ENCODE measurements around the gene TRA2B.

The TRA2B gene

DNA sequence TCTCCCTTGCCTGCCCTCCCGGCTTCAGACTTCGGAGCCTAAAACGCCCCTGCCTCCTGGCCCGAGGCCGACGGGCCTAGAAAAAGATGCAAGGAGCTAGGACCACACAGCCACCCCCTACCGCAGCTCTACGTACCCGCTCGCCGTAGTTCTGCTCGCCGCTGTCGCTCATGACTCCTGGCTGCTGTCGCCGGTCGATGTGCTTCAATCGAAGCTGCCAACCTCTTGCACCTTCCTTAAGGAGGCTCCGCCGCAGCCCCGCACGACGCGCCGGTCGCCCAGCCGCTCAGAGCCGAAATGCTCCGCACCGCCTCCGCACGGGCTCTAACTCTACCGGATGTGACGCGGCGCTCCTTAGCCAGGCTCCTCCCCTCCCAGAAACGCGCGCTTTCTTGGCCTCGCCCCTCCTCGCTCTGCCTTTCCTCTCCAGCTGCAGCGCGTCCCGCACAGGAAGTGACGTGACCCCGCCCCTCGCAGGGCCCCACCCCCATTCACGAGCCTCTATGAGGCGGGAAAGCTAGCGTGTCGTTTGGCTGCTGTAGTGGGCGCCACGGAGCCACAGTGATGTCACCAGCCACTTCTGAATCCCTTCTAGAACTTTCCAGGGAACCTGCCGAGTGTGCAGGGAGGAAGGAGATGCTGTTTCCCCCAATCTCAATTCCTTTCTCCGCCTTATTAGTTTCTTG, at the start of gene TRA2B:
TSS of gene TRA2B (minus strand) at position 326 of the 686 bp plus-strand sequence. CDS start at position 172, 154 bp downstream.
- DNase-seq (ENCODE audit: low read depth): peak; percentile 97

DNA sequence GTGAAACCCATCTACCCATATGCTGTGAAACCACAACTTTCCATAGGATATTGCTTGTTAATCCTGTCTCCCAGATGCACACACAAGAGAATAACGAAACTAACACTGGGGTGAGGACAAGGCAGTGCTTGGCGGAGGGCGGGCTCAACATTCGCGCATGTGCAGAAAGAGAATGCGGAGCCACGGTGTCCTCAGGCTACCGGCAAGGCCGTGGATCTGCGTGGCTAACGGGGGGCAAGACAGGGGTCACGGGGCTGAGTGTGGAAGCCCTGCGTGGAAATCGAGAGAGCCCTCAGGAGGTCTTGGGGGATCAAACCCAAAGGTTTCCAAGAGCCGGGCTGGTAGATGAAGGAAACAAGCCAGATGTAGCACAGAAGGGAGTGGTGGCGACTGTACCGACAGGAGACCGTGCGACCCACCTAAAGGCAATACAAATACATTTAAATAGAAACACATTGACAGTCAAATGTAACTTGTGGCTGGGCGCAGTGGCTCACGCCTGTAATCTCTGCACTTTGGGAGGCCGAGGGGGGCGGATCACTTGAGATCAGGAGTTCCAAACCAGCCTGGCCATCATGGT, 48.5 kb upstream of the TRA2B start:
- DNase-seq (ENCODE audit: low read depth): no peak

DNA sequence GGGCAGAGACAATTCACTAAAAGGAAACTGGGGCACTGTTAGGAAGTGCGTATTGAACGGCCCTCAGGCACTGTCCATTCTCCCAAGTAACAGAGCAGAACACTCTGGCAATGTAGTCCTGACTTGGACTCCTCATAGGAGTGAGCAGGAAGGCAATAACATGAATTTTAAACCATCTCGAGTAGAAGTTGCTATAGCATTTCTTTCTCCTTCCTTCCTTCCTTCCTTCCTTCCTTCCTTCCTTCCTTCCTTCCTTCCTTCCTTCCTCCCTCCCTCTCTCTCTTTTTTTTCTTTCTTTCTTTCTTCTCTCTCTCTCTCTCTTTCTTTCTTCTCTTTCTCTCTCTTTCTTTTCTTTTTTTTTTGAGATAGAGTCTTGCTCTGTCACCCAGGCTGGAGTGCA, 46.4 kb upstream of the TRA2B start:
- DNase-seq (ENCODE audit: low read depth): no peak

DNA sequence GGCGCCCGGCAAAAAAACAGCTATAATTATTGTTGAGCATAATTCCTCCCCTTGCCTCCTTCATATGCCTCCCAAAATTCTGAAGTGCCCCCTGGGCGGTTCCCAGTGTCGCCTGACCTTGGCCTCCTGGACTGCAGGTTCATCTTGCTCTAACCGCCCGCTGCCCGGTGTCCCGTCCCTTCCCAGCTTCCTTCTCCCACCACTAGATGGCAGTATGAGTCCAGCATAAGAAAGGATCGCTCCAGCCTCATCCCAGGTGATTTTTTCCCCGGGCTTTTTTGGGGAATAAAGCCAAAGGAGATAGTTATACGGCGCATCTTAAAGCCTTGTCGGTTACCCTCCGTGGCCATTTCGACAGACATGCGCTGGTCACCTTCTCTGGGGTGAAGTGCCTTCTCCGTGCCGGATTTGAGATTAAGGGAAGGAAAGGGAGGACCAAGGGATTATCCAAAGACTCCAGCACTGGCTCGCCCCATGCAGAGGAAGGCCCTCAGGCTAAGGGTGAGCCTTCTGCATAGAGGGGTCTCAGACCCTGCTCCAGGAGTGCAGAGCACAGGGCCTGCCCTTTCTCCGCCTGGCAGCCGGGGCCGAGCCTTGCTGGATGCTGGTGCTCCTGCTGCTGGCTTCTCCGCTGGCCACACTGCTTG, 45.8 kb upstream of the TRA2B start:
- DNase-seq (ENCODE audit: low read depth): peak; percentile 9

DNA sequence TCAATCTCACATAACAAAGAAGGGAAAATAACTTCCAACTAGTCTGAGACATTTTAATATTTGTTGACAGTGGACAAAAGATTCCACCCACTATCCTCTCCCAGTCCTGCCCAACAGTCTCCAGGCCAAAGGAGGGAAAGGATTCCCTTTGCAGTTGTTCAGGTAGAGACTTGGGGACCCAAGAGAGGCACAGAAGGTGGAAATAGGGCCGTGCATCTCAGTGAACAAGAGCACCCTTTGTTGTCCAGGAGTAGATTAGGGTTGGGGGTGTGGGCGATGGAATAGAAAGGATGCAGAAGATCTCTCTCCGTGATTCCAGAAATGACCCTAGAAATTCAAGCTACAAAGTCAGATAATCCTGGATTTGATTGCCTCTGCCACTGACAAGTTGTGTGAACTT, 44.8 kb upstream of the TRA2B start:
- DNase-seq (ENCODE audit: low read depth): no peak

DNA sequence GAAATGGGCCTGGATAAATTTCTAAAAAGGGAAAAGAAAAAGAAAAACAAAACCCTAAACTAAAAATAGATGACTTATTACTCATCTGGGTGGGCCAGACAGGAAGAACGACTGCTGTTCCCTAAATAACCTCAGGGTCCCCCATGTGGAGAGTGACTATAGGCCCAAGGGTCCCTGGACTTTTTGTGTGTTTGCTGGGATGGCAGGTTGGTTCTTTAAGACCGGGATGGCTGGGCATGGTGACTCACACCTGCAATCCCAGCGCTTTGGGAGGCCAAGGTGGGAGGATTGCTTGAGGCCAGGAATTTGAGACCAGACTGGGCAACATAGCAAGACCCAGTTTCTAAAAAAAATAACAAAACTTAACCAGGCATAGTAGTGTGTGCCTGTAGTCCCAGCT, 43.8 kb upstream of the TRA2B start:
- DNase-seq (ENCODE audit: low read depth): no peak

DNA sequence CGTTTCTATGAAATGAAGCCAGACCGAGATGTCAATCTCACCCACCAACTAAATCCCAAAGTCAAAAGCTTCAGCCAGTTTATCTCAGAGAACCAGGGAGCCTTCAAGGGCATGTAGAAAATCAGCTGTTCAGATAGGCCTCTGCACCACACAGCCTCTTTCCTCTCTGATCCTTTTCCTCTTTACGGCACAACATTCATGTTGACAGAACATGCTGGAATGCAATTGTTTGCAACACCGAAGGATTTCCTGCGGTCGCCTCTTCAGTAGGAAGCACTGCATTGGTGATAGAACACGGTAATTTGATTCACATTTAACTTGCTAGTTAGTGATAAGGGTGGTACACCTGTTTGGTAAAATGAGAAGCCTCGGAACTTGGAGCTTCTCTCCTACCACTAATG, 41.9 kb upstream of the TRA2B start:
- DNase-seq (ENCODE audit: low read depth): no peak

DNA sequence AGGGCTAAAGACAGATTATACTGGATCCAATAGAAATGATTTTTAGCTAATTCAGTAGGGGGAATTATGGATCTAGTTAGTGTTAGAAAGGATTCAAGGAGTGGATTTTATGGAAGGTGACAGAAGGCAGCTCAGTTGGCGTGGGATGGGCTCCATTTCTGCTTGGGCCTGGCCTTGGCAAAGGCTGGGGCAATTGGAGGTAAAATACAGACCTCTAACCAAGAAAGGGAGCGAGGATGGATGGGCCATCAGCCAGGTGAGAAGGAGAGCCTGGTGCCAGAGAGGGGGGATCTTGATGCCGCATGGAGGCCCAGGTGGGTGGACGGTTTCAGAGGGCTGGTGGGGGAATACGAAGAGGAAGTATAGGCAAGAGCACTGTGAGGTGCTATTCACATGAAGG, 40.7 kb upstream of the TRA2B start:
- no peak for DNase-seq (ENCODE audit: low read depth)

DNA sequence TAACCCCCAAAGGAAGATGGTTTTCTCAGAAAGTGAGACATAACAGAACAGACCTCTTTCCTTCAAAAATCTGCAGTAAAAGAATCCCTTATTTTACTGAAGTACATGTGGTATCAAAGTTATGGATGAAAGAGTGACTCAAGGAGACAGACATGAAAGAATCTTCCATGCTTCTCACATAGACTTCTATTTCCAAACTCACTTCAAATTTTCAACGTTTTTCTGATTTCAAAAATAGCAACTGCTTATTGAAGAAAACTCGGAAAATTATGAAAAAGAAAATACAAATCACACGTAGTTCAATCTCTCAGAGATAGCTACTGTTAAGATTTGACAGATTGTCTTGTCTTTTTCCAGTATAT, 39.8 kb upstream of the TRA2B start:
- no peak for DNase-seq (ENCODE audit: low read depth)

DNA sequence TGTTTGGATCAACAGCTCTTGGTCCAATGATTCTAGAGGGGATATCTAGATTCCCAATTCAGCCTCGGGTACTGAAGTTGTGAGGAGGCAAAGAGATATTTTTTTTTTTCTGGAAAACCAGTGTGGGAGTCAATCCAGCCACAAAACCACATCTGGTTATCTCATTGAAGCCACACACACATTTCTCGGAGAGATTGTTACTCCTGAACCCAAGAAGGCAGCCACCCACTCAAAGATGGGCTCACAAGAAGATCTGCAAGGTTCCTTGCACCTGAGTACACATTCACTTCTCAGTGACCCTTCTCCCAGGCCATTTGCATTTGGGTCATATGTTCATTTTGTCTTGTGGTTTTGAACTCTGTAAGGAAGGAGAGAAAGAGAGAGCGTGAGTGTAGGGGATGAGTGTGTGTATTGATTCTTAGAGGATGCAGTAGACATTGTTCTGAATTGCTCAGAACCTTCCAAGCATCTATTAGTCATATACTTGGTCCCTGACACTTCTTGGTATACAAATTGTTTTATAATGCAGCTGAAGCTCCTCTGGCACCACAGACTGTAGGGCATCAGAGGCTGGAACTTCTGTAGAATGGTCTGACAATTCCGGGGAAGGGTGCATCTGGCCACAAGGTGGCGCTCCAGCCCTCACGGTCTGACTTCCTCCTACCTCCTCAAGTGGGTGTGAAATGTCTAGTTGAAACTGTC, 39.3 kb upstream of the TRA2B start:
- DNase-seq (ENCODE audit: low read depth): peak; percentile 59

DNA sequence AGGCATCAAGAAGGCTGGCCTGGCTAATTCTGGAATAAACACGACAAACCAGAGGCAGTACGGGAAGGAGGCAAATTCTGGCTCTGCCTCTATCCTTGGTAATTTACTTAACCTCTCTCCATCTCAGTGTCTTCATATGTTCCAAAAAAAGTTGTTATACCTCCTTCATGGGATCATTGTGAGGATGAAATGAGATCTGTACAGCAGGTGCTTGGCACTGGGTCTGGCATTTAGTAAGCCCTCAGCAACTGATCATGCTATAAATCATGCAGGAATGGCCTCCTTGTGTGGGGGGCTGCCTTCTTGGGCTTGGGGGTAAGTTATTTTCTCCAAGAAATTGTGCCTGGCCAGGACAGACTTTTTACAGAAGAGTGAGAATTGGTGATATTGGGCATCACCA, 38.3 kb upstream of the TRA2B start:
- DNase-seq (ENCODE audit: low read depth): no peak

DNA sequence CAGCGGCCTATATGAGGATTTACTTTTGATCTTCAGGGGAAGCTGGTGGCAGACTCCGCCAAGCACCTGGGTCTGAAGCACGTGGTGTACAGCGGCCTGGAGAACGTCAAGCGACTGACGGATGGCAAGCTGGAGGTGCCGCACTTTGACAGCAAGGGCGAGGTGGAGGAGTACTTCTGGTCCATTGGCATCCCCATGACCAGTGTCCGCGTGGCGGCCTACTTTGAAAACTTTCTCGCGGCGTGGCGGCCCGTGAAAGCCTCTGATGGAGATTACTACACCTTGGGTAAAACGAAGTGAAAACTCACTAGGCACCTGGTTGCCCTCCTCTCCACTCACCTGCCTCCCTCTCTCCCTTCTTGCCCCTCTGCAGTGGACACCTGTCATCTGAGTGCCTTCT, 33.8 kb upstream of the TRA2B start:
- no peak for DNase-seq (ENCODE audit: low read depth)

DNA sequence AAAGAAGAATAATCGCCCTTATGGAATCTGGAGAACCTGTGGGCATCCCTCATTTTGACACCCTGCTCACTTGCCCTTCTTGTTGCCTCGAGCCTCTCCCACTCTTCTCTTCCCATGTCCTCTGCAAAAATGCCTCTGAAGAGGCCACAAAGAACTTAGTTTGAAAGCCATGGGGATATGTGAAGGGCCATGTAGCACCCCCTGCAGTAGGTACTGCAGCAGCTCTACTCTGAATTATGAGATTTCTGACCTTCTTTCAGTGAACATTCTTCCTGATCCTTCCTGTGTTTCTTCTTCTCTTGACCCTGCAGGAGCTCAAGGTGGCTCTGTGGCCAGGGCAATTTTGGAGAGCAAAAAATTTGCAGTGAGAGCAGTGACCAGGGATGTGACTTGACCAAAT, 30.4 kb upstream of the TRA2B start:
- DNase-seq (ENCODE audit: low read depth): no peak

DNA sequence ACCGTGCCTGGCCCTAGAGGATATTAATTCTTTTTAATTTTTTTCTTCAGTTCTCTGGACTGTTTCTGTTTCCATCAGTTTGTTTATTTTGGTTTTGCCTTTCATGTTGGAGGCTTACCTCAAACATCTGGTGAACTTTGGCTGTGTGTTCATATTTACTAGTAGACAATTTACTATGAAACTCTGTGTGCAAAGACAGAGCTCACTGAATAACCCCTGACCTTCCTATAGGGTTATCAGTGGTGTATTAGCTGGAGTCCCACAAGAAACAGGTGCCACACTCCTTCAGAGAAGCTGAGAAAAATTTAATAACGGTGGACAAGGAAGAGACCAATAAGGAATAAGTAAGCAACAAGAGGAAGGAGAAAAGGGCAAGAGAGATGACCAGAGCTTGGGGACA, 28.8 kb upstream of the TRA2B start:
- DNase-seq (ENCODE audit: low read depth): no peak

DNA sequence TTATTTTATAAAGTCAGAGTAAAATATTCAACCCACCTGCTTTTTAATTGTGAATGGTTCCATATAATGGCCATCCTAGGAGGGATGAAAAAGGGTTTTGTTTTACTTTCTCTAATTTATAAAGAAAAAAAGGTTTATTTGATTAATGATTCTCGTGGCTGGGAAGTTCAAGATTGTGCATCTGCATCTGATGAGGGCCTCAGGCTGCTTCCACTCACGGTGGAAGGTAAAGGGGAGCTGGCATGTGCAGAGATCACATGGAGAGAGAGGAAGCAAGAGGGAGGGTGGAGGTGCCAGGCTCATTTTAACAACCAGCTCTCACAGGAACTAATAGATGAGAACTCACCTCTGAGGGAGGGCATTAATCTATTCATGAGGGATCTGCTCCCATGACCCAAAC, 27.7 kb upstream of the TRA2B start:
- no peak for DNase-seq (ENCODE audit: low read depth)

DNA sequence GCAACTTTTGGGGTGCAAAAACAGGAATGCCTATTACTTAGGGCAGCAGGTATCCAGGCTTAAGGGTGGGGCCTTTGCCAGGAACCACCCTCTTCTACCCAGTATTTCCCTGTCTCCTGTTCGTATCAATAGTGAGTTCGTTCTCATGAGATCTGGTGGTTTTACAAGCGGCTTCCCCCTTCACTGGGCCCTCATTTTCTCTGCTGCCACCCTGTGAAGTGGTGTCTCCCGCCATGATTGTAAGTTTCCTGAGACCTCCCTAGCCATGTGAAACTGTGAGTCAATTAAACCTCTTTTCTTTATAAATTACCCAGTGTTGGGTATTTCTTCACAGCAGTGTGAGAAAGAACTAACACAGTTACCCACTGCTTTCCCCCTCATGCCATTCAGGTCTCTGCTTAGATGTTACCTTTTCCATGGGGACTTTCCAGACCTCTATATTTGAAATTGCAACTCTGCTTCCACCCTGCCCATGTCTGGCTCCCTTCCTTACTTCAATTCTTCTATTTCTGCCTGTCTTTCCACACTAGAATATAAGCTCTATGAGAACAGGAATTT, 23.9 kb upstream of the TRA2B start:
- DNase-seq (ENCODE audit: low read depth): no peak

DNA sequence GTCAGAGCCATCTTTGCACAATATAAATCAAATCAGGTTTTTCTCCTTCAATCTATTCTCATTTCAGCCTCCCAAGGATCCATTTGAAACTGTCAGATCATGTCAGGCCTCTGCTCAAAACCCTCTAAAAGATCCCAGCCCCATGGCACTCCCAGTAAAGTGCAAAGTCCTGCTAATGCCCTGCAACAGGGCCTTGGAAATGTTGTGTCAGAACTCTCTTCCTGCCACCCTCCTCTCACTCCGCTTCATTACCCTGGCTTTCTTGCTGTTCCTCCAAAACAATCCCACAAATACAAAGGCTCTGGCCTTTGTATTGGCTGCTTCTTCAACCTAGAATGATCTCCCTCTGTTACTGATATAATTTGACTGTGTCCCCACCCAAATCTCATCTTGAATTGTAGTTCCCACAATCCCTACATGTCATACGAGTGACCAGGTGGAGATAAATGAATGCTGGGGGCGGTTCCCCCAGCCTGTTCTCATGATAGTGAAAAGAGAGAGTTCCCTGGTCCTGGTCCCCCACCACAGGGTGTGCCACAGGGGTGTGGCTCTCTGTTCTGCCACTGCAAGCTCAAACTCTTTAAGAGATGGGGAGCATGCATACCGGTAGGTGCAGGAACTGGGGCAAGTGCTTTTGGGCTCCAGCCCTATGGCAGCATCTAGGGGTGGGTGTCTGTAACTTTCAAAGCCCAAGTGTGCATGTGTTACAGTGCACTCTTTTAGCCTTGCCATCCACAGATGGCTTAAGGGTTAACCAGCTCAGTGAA, 22.9 kb upstream of the TRA2B start:
- no peak for DNase-seq (ENCODE audit: low read depth)

DNA sequence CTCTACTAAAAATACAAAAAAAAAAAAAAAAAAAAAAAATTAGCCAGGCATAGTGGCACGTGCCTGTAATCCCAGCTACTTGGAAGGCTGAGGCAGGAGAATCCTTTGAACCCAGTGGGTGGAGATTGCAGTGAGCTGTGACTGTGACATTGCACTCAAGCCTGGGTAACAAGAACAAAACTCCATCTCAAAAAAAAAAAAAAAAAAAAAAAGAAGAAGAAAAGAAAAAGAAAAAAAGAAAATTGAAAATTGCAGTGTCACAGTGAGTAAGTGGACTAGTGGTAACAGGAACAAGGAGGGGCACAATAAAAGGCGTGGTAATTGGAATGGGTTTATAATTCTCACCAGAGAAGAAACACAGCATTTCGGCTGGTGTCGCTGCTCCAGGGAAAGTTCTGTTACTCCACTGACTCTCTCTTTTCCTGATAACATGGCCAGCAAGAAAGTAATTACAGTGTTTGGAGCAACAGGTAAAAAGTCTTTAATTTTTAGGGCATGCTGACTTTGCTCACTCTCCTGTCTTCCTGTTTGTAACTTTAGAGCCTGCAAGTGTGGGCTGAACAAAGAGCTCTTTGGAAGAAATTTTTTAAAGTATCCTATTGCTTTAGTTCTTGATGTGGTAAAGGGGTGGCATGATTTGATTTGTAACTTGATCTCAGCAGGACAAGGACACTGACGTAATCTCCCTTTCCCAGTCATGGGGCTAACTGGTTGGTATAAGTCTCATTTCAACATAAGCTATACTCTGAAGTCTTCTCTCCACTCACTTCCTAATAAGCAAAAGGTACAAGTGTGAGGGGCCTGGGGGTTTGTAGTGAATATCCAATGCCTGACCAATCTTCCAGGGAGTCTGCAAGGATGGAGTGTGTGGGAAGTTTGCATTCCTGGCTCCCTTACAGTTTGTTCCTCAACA, 22.1 kb upstream of the TRA2B start:
- no peak for DNase-seq (ENCODE audit: low read depth)

DNA sequence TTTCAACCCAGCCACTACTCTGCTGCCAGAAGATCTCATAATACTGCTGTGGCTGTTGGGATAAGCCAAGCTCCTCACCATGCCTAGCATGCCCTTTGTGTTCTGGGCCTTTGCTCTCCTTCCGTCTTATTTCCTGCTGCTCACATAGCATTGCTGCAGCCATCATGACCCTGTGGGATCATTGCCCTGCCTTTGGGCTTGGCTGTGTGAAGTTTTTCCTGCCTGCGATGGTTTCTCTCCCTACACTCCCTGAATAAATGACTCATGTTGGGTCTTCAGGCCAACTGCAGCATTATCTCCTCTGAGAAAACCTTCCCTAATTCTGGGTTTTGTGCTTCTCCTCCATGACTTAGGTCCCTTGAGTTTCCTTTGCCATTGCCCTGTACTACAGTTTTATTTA, 20.8 kb upstream of the TRA2B start:
- DNase-seq (ENCODE audit: low read depth): no peak

DNA sequence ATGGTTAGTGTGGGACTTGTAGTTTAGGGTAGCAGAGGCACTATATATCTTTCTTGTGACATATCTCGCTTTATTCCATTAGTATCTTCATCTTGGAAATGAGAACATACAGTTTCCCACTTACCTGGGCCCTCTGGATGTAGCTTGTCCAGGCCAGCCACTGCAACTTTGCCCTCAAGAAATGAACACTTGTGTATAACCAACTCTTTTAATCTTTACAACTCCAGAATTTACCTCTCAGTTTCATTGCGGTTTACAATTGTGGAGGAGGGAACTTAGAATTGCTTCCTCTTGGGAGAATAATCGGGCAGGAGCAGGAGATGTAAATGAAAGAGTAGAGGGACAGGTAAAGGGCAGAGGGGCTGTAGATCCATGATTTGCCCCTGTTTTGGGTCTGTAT, 18.4 kb upstream of the TRA2B start:
- DNase-seq (ENCODE audit: low read depth): no peak

DNA sequence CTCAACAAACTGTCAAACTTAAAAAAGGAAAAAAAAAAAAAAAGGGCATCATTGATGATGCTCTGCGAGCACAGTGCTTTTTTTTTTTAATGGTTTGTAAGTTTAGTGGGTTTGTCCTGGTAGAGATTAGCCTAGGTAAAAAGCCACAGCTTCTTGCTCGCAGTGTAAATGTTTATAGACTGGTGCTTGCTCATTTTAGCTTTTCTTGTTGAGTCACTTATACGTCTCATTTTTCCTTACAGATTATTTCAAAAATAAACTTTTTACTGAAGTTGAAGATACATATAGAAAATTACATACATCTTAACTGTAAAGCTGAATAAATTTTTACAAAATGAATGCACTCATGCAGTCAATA, 16.5 kb upstream of the TRA2B start:
- DNase-seq (ENCODE audit: low read depth): no peak
